Activated naive CD8-positive, alpha-beta T cell treated with anti-CD3 and anti-CD28 coated beads, Interleukin-2, amount 50 U/mL, for 16 hours (primary cell): ENCODE results near the gene GCHFR.

Experiments used
- DNase-seq: peaks from one replicate; pipeline ENCODE4 v3.0.0-alpha.2; 2020; ENCODE audit warnings: low read depth, low spot score

The GCHFR gene

DNA sequence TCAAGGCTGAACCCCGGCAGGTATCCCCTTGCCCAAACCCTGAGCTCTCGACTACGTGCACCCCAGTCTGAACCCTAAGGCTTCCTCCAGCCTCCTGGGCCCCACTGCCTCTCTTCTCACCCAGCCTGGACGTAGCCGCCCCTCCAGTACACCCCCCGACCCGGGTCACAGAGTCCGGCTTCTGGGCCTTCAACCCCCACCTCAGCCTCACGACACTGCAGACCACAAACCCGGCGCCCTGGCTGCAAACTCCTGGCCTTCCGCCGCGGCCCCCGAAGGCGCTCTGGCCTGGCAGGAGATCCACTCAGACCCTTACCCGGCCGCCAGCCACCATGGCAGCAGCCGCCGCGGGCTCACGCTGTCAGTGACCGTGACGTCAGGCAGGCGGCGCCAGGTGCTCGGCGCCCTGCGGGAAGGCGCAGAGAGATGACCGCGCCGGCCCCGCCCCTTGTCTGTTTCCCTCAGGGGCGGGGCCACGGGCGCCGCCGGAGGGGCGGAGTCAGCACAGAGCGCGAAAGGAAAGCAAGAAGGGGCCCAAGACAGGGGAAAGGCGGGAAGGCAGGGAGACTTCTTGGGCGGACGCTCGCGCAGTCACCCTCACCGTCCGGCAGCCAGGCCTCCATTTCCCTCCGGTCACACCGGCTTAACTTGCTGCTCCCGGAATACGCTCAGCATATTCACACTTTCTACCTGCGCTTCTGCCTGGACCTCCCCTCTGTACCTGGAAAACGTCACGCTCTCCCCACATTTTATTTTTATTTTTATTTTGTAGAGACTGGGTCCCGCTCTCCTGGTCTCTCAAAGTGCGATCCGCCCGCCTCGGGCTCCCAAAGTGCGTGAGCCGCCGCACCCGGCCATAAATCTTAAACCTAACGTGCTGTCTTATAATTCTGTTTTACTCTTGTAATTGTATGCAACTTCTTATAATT lies 8.7 kb upstream of the GCHFR start, which contains the start of gene RMDN3:
TSS of gene RMDN3 (minus strand) at position 372 of the 929 bp plus-strand sequence. CDS start 471 bp downstream, outside the sequence.
- peak; percentile 87 for DNase-seq

DNA sequence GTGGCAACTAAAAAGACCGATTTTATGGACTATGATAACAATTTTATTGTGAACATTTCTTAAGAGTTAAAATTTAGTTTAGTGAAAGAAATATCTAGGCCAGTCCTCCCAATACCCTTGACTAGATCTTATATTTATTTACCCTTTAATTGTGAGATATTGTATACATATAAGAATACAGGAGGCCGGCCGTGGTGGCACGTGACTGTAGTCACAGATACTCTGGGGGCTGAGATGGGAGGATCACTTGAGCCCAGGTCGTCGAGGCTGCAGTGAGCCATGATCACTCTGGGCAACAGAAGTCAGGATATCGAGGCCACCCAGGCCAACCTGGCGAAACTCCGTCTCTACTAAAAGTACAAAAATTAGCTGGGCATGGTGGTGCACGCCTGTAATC lies 8.1 kb upstream of the GCHFR start:
- DNase-seq: no peak

DNA sequence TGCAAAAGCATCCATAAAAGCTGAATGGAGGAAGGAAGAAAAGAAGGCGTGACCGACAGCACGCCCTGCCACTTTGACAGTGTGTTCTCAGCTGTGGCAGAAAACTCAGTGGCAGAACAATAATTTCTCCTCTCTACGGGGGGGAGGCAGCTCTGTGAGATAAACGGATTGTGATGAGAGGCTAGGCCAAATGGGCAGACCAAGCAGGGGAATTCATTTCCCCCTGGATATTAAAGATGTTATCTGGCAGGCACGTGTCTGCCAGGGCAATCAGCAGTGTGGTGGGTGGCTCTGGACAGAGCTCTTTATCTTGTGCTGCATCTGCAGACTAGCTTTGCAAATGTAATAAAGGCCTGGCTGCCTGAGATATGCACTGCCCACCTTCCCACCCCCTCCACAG lies 6.9 kb upstream of the GCHFR start:
- DNase-seq: no peak

DNA sequence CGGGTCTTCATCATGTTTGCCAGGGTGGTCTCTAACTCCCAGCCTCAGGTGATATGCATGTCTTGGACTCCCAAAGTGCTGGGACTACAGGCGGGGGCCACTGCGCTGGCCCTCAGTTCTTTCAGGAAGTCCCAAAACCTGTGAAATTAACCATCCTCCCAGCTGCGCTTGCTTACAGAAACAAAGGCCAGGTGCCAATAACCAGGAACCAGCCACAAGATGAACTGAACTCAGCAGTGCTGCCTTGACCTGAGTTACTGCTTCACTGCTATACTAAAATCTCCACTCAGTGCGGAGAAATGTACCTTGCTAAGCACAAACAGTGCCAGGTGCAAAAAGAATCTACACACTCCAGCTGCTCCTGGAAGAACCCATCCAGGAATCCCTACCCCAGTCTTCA lies 3.9 kb upstream of the GCHFR start:
- DNase-seq: no peak

DNA sequence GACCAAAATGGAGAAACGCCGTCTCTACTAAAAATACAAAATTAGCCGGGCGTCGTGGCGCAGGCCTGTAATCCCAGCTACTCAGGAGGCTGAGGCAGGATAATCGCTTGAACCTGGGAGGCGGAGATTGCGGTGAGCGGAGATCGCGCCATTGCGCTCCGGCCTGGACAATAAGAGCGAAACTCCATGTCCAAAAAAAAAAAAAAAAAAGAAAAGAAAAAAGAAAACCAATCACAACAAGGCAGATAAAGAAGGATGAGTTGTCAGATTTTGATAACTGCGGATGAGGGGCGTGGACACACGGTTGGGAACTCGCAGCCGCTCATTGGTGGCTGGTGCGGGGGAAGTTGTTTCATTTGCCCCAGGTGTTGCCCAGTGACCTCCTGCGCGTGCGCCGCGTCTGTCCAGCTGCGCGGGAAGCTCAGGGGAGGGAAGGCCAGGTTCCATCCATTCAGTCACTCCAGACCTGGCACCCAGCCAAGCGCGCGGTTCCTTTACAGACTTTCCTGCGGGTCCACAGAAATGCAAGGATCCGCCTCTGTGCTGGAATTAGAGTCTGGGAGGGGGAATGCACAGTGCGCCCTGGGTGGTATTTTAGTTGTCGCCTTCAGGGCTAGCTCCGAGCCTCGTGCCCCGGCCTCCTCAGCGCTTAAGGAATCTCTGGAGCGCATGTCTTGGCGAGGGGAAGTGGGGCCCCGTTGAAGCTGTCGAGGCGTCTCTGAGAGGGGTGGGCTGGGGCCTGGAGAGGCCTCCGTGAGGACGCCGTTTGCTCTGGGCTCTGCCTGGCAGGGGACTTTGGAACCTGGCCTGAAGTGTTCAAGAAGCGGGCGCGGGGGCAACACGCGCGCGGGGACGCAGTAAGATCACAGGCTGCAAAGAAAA lies 708 bp upstream of the GCHFR start:
- DNase-seq: no peak

DNA sequence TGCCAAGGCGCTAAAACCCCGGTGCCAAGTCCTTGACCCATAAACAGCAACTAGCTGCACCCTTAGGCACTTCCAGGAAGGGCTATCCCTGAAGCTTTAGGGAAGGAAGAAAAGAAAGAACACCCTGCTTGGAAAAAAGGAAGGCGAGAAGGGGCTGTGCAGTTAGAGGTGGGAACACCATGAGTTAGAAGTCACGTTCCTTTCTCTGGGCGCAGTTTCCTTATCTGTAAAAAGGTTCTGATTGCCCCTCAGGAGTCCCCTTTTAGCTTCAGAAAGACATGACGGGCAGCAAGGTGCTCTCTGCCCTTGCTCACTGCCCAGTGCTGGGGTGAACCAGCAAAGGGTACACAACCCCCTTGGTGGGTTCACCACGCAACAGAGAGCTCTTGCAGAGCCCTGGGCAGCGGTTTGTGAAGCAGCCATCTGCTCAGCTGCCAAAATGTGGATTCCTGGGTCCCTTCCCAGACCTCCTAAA lies 798 bp downstream of the GCHFR start:
- DNase-seq: no peak

DNA sequence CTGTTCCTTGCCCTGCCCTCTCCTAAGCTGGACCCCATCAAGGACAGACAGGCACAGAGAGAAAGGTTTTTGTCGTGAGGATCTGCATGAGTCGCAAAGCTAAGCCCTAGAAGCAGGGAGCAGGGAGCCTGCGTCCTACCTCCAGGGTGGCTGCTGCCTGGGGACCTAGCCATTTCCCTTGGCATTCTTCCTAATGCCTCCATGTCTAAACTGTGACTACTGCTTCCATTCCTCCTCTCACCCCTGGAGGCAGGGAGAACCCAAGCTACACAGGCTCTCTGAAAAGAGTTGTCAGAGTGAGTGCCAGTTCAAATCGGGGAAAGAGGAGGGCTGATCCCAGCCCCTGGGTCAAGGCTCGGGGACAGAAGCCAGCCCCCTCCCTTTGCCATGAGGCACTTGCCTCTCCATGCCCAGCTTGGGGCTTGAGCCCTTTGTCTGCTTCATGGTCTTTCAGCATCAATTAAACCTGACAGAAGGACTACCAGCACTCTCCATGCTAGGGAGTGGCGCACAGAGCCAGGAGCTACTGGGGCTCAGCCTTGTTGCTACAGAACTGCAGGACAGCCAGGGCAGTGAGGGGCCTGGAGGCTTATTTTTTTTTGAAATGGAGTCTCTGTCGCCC lies 2.4 kb downstream of the GCHFR start:
- DNase-seq: no peak

DNA sequence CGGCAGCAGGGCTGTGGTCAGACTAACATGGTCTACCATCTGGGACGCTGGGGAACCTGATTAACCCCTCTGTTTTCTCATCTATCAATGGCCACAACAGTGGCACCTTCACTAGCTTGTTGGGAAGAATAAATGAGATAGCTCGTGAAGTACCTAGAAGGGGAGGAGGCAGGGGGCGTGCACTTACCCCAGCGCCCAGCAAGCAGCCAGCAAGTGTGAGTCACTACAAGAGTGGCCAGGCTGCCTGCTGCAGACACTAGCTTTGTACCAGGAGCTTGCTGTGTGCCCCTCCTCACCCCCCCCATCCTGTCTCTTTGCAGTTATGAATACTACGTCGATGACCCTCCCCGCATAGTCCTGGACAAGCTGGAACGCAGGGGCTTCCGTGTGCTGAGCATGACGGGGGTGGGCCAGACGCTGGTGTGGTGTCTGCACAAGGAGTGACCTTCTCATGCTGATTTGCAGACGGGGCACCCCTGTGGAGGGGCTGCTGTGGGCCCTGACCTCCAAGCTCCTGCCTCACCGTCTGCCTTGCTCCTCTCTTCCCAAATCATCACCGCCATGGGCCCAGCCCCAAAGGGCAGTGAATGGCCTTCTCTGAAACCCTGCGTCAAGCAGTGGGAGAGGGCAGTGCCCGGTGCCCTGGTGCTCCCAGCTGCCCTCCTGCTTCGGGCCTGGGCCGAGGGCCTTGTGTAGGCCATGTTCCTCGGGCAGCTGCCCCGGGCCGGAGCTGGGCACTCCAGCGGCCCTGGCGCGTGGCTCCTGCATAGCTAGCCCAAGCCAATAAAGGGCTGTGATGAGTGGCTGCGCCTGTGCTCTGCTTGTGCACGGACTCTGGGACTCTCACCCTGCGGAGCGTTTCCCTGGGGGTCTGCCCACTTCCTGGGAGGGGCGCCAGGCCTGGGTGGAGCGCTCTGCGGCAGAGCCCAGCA lies 3.3 kb downstream of the GCHFR start:
- no peak for DNase-seq

DNA sequence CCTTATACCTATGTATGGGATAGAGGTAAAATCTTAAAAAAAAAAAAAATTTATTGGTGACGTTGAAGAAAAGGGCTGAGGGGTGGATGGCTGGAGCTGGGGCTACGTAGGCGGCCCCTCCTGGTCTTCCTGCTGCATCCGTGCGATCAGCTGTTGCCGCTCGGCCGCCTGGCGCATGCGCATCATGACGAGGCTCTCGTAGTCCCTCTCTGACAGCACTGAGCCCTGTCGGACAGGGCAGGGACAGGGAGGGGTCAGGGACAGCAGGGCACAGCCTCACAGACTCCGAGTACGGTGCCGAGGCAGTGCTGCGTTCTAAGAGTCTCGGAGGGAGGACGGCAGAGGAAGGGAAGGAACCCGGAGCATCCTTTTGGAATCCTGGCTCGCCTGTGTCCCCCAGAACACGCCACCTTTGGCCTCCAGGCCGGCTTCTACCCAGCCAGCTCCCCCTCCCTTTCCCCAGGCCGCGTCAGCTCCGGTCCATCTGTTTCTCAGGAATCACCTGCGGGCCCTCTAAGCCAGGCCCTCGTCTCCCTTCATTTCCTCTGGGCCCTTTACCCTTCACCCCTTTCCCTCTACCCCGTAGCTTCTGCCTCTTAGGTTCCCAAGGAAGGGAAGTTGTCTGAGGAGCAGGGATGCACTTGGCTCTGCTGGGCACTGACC lies 4.1 kb downstream of the GCHFR start:
- no peak for DNase-seq

DNA sequence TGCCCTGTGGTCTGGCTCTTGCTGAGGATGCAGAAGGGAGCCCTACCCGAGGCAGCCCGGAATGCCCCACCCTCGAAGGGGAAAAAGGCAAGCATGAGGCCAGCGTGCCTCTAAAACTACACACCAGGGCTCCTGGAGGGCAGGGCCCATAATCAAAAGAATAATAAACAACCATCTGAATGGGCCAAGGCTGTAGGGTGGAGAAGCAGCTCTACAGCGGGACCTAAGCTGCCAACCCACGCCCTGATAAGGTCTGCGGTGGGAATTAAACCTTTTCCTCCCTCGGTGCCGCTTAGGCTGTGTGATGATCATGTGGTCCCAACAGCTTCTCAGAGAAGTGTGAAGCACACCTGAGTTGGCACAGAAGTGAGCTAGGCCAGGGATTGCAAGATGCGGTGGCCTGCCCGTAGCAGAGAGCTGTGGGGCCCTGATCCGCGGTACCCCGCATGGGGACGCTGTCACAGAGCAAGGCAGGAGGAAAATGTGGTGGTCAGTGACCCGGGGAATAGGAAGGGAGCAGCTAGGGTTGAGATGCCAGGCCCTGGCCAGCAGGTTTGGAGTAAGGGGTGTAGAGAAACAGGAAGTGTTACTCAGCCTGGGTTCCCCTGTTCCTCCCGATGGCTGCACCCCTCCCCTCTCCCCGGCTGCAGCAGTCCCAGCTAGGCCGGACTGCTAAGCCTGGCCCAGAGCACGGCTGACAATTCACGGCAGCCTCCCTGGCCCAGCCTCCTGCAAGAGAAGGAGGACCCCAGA lies 4.8 kb downstream of the GCHFR start:
- no peak for DNase-seq

DNA sequence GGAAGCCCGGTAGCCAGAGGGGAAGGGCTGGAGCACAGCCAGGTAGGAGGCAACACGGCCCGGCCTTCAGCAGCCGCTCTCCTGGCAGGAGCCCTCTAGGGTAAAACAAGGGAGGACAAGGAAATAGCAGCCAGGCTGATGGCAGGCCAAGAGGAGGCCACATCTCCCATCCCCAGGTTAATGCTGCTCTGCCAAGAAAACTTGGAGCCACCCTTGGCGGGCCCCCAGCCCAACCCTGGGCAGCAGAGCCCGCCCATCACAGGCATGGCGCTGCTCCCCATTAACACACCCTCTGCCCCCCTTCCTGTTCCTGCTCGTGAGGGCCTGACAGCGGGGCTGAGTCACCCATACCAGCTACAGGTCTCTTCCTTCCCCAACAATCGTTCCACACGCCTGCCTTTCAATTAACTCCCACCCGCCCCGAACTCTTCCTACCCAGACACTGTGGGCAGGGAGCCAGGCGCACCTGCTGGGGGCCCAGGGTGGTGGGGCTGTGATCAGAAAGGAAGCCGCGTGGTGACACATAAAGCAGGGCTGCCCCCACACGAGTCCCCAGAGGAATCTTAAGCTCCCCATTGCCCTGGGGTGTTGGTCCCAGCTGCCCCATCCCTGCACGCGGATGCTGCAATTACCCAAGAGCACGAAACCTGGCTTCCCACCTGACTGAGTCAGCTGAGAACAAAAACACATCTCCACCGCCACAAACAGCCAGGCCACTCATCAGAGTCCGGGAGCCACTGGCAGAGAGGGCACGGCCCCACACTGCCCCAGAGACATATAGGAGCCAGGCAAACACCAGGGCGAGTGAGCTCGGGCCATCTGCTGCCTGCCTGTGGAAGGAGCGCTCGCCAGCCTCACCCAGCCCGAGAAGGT lies 5.6 kb downstream of the GCHFR start, which contains the start of gene C15orf62:
TSS of gene C15orf62 (plus strand) at position 707 of the 873 bp plus-strand sequence. CDS start 516 bp downstream, outside the sequence.
- DNase-seq: peak; percentile 68

DNA sequence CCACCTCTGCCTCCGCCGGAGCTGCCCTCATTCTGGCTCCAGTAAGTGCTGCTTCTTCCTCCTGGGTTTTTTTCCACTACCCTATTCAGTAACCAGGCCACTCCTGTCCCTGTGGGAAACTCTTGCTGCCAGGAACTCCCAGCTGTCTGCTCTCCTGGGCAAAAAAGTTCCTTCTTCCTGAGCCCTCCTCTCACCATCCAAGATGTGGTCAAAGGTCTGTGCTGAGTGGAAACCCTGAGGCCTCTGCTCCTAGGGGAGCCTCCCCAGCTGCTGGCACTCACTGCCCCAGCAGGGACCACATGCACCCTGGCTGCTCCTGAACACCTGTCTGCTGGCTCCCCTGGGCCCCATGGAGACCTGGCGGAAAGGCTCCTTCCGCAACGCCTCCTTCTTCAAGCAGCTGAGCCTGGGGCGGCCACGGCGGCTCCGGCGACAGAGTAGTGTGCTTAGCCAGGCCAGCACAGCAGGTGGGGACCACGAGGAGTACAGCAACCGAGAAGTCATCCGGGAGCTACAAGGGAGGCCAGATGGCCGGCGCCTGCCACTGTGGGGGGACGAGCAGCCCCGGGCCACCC lies 6.4 kb downstream of the GCHFR start:
- no peak for DNase-seq

DNA sequence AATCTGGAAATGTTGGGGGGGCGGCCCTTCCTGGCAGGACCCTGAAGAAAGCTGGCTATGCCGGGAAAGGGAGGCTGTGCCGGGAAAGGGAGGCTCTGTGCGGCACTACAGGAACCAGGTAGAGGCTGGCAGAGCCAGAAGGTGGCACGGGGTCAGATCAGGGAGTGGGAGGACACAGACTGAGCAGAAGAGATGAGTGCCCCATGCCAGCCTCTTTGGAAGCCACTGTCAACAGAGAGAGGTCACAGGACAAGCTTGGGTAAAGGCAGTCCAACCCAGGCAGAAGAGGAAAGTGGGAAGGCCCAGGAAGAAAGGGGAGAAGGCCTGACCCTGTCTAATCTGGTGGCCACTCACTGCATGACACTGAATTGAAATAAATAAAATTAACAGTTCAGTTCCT lies 7.4 kb downstream of the GCHFR start:
- DNase-seq: no peak

DNA sequence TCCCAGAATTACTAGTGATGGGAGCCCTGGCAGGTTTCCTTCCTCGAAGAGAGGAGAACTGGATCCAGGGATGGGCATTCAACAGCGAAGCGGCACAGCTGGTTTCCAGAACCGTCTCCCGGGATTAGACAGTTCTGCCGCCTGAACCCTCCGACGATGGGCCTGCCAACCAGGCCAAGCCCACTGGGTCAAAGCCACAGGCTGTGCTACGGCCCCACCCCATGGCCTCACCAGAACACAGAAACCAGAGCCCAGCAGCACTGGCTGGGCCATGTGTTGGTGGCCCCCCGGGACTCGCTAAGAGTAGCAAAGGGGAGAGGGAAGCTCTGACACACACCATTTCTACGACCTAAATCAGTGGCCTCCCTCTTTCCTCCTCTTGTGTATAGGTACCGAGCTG lies 8.1 kb downstream of the GCHFR start:
- no peak for DNase-seq

DNA sequence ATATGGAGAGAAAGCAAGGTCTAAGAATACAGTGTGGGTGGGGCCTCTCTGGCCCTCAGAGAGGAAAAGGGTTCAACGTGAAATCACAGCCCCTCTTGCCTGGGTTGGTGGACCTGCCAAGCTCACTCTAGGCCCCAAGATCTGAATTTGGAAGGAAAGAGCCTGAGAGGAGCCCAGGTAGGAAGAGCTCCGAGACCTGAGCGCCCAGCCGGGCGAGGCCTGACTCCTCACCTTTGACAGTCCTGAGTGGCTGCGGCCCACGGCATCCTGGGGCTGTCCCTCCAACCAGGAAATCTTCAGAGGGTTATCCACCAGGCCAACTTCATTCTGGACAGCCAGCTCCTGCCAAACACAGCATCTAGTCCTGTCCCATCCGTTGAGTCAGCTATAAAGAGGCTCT lies 9.6 kb downstream of the GCHFR start:
- DNase-seq: no peak

DNA sequence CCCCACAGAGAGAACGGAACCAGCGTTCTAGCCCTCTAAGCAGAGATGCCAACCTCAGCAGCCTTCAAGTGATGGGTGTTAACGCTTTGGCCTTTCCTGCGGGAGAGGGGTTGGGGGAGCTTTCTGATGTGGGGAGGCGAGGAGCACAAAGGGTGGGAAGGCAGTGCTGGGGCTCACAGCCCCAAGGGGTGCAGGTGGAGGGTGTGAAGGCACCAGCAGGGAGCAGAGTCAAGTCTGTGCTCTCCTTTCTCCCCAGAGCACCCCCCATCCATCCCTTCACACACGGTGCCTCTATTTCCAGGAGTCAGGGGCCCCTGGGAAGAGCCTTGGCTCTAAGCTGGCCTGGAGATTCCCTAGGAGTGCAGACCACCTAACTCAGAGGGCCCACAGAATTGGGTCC lies 10.0 kb downstream of the GCHFR start:
- no peak for DNase-seq

DNA sequence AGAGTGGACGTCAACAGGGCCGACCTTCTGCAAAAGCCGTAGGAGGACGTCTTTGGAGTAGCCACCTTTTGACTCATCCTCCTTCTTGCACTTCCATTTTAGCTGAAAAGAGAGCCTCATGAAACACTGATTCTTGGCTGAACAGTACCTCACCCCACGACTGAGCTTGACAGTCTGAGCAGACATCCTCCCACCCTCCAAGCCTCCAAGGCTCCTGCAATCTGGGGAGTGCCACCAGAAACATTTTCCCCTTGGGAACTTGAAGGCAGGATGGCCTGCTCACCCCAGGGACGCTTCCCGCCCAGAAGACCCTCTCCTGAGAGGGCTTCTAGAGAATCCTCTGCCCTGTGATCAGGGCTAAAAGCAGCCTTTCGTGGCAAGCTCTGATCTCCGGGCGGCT lies 11.1 kb downstream of the GCHFR start:
- no peak for DNase-seq
